Measurements from ENCODE around the gene LIM2.

Gene LIM2

GRCh38 chr19:51396175-51396574 lies 8.4 kb upstream of the LIM2 start:
- no peak for DNase-seq (ENCODE audit: low read depth)

DNA sequence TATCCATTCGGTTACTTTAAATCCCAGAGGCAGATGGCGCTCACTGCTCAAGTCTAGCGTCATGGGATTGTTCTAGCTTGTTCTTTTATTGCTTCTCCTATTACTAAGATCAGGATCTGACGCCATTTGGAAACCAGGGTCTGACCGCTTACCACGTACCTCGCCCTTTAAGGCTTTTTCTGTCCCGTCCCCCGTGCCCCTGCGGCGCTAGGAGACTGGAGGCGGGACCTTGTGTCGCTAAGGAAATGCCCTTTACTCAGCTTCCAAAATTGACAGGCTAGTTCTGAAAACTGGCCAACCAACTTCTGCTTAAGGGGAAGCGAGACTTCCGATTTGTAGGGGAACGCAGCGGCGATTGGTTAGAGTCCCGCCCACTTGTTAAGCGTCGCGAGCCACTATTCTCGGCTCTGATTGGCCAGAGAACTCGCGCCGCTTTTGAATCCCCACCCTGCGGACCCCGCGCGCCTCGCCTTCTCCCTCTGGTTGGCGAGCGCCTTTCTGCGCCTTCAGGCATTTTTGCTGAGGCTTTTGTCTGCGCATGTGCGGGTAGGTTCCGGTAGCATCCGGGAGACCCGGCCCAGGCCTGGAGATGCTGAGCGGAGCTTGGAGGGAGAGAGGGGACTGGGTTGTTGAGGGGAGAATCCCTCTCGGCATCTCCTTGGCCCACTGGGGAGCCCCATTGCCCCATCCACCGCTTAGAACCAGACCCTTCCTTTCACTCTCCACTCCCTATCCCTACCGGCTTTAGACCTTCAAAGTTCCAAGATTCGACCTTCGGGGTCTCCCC lies 6.5 kb upstream of the LIM2 start:
- peak; percentile 80 for DNase-seq (ENCODE audit: low read depth)

DNA sequence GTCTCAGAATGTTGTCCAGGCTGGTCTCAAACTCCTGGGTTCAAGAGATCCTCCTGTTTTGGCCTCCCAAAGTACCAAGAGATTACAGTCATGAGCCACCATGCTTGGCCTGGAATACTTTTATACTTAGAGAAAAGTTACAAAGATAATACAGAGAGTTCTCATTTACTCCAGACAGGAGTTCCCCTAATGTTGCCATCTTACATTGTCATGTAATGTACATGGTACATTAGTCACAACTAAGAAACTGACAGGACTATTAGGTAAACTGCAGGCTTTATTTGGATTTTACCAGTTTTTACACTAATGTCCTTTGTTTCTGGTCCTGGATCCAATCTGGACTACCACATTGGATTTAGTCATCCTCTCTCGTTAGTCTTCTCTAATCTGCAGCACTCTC lies 4.9 kb upstream of the LIM2 start:
- no peak for DNase-seq (ENCODE audit: low read depth)

DNA sequence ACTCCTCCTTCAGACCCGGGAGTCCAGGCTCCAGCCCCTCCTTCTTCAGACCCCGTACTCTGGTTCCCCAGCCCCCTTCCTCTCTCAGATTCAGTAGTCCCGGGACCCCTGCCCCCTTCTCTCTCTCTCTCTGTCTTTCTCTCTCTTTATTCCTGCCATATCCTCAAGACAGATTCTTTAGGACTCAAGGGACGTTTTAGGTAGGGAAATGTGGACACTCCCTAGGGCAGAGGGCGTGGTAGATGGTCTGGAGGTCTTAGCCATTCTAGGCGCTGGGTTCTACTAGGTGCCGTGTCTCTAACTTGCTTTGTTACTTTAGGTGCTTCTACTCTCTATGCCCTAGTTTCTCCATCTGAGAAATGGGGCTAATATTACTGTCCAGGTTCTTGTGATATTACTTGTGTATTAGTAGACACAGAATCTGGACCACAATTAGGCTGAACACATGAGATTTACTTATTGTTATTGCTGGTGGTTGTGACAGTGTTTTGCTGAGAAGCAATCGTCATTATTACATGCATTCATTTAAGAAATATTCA lies 3.4 kb upstream of the LIM2 start:
- DNase-seq (ENCODE audit: low read depth), result no peak

GRCh38 chr19:51389143-51389542 lies 1.4 kb upstream of the LIM2 start:
- DNase-seq (ENCODE audit: low read depth), result no peak

DNA sequence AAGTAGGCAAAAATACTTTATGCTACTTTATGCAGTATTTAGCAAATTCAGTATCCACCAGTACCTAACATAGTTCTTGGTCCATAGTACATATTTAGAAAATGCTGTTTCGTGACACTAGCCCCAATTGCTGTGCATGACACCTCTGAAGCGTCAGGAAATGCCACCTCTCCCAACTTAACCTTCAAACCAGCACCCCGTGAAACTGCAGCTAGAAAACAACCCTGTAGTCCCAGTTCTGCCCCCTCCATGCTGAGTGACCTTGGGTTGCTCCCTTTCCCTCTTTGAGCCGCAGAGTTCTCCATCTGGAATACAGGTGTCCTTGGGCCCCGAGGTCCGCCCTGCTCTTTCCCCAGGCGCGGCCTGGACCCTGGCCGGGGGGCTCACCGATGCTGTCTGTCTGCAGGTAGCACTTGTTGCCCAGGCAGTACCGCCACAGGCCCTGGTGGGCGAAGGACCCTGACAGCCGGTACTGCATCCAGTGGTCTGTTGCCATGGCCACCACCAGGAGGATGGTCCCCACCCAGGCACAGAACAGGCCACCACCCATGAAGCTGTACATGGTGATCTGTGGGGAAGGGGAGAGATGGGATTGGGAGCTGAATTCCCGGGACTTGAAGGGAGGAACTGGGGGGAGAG lies 773 bp downstream of the LIM2 start:
- no peak for DNase-seq (ENCODE audit: low read depth)

- no peak for DNase-seq (ENCODE audit: low read depth)
Observed at GRCh38 chr19:51382004-51382403, 5.8 kb downstream of the LIM2 start.

DNA sequence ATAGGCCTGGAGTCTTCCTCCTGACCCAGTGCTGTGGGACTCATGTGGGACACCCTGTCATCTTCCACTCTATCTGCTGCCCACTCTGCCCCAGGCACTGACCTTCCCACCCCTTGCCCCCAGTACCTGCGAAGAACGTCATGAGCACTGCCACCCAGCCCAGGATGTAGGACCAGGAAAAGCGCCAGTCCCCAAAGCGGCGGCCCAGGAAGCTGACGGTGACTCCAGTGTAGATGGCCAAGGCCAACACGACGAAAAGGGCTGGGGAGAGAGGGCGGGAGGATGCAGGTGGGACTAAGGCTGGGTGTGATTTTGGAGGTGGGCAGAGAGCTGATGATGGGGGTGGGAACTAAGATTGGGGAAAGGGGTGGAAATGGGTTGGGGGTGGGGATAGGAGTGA lies 7.4 kb downstream of the LIM2 start:
- no peak for DNase-seq (ENCODE audit: low read depth)

- no peak for DNase-seq (ENCODE audit: low read depth)
Observed at GRCh38 chr19:51377422-51377821, 10.4 kb downstream of the LIM2 start.

- no peak for DNase-seq (ENCODE audit: low read depth)
Observed at GRCh38 chr19:51375504-51376221, 12.1 kb downstream of the LIM2 start.

DNA sequence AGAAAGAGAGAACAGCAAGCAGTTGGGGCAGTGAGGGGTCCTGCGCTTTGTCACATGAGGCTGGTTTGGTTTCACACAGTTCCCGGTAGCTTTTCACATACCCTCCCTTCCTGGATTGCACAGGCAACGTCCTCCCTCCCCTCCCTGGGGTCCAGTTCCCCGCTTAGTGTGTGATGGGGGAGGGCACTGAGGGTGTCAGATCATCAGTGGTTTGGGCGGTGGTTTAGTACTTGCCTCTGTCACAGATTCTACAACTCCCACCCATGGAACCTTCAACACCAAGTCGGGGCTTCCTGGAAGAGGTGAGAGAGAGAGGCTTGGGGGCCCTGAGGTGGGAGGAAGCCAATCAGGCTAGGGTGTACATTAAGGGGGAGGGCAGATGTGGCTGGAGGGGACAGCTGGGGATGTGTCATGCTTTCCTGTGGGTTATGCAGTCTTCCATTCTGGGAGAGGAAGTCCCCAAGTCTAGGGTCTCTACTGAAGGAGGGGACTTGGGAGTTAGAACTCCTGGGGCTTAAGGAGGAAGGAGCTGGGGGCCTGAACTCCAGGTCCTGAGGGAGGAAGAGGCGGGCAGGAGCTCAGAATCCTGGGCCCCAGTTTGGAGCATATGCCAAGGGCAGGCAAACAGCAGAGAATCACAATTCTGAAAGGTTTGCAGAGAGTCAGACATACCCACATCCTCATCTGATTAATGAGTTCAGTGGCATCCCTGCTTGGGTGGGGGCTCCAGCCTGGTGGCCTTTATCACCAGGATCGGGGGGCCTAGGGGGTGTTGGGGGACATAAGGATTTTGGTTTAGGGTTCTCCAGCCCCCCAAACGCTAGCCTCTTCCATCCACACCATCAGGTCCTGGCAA lies 14.9 kb downstream of the LIM2 start, which contains the start of gene NKG7:
TSS of gene NKG7 (minus strand) at position 6 of the 856 bp plus-strand sequence. CDS start 119 bp downstream, outside the sequence.
- DNase-seq (ENCODE audit: low read depth), result peak; percentile 34

DNA sequence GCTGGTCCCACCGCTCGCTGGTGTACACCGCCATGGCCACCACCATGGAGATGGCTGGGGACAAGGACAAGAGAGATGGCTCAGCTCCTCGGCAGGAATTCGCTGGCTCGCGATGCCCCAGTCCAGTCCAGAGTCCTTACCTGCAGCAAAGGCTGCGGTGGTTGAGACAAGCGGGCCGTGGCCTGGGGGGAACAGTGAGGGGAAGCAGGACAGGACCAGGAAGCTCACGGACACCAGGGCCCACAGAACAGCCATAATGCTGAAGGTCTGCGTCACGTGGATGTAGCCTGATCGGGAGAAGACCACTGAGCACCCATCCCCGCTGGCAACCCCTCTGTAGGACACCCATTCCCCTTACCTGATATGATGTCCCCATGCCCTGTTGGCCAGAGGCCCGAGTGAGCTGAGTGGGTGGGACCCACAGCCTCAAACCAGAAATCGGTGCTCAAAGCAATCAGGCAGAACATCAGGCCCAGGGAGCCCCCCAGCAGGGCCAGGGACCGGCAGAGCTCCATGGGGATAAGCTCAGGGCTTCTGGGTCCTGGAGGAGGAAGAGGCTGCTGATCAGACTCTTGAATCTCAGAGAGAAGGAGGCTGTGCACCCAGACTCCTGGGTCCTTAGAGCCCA lies 15.6 kb downstream of the LIM2 start:
- DNase-seq (ENCODE audit: low read depth), result no peak

- no peak for DNase-seq (ENCODE audit: low read depth)
Observed at GRCh38 chr19:51371186-51371690, 16.5 kb downstream of the LIM2 start.

GRCh38 chr19:51370230-51370629 lies 17.5 kb downstream of the LIM2 start:
- no peak for DNase-seq (ENCODE audit: low read depth)

DNA sequence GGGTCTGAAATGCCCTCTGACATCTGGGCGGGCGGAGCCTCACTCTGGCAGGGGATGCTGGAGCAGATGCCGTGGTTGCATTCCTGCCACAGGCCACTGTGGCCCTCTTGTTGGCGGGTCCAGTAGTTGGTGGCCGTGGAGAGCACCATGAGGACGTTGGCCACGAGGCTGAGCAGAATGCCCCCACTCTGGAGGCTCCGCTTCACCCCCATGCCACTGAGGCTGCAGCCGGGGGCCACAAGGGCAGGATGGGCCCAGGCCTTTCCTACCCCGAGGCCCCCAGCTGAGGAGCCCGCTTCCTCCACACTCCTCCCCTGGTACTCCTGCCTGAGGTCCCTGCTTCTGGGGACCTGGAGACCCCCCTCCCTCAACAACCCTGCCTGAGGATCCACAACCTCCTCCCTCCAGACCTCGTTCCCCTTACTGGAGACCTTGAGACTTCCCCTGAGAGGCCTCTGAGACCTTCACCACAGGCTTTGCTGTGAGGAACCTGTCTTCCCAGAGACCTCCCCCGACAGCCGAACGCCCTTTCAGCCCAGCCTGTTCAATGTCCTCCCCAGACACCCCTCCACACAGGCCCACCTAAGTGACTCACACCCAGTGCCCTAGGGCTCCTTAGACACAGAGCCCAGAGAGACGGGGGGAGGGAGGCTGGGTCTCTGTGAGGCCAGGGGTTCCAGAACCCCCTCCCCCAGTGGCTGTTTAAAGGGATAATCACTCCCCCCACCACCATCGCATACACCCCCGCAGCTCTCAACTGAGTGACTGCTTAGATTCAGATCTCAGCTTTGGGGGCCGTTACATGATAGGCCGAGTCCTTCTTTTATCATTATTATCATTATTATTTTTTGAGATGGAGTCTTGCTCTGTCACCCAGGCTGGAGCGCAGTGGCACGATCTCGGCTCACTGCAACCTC lies 19.1 kb downstream of the LIM2 start, which contains the start of gene CLDND2:
TSS of gene CLDND2 (minus strand) at position 638 of the 917 bp plus-strand sequence. CDS start at position 212, 426 bp downstream.
- DNase-seq (ENCODE audit: low read depth), result no peak

- peak; percentile 89 for DNase-seq (ENCODE audit: low read depth)
Observed at GRCh38 chr19:51367565-51368365, 20.0 kb downstream of the LIM2 start.

- no peak for DNase-seq (ENCODE audit: low read depth)
Observed at GRCh38 chr19:51367255-51367564, 20.6 kb downstream of the LIM2 start.

DNA sequence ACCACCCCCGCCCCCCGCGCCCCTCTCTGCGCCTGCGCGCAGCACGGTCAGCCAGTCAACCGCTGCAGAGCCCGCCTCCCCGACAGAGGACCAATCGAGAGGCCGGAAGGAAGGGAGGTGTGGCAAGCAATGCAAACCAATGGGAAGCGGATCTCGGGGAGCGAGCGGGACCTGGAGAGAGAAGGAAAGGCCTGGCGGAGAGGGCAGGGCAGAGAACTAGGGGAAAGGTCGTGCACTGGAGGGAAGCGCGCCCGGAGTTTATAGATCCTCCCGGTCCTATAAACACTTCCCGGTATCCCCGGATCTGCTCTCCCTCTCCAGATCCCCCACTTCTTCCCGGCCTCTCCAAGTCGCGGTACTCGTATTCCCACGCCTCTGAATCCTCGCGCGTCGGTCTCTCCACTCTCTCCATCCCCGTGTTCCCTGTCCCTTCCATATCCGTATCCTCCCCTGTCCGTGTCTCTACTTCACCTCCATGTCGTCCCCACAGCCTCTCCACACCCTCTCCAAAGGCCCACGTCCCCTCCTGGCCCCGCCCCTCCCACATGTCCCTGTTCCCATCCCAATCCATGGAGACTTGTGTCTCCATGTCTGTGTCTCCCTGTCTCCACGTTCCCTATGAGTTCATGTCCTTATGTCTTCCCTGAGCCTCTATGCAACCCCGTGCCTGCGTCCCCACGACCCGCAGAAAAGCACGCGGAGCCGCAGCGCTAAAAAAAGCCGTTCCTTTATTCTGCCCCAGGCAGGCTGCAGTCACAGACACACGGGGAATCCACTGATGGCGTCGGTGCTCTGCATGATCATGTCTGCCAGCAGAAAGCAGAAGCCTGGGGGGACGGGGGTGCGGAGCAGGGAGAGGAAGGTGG lies 21.2 kb downstream of the LIM2 start:
- DNase-seq (ENCODE audit: low read depth), result peak; percentile 91

Data from T-helper 22 cell (primary cell).